ENCODE measurements around the gene ZCCHC3. TPM values are rescaled to one million over a fixed set of nuclear protein-coding genes. Genes with fewer than 3 reads are reported as not detected.
A peak's percentile ranks its signal among the peaks of the same experiment; 100 is the strongest.

Gene ZCCHC3
- polyA plus RNA-seq, 2 of the 4 experiments (the other 2 are of a cell fraction): 17.4 to 17.7 TPM

GRCh38 chr20:328027-328974, 30.9 kb downstream of the ZCCHC3 start:
- WGBS (ENCODE audit: missing lambda C conversion rate): 72% methylated on average over 30 of the region's 31 CpGs
- H3K4me1 ChIP-seq: peaks cover 38% of the 10 kb centered on the region
- ChIA-PET CTCF (interaction anchor here (1.3 to 6.9 kb wide), 7 partner anchors 7 to 104 kb away, joined by 3 to 111 read pairs (median 28); partner anchors contain the start of genes NRSN2 and ZCCHC3), POLR2A (interaction anchor here (0.6 to 3.3 kb wide), 2 partner anchors 19 to 1507 kb away, joined by 3 to 15 read pairs; partner anchors contain the start of gene NRSN2)
- peak overlapping the region; percentile 95 for H3K4me3 ChIP-seq
- H3K4me2 ChIP-seq: peak overlapping the region; percentile 74
- TF ChIP-seq POLR2A (IDR thresholded peaks at IDR 0.05; ENCODE audit: low read length) (0 out of 2 replicates have a peak, but pooled peaks have one; percentile 22), CBX2 (IDR thresholded peaks at IDR 0.05; ENCODE audit: borderline replicate concordance, low read depth) (no peak)
- DNase-seq (ENCODE audit: low read depth in 1 of 2, low spot score in 1 of 2) (no peak), FAIRE-seq (no peak), ATAC-seq (no peak)
- no peaks in the 10 kb centered on the region for H3K9me3 ChIP-seq
- H3K27ac ChIP-seq: peak overlapping the region; percentile 95 to 99; a peak in 5 of 6 replicates

GRCh38 chr20:328975-329695, 31.8 kb downstream of the ZCCHC3 start:
- ATAC-seq (no peak), DNase-seq (ENCODE audit: low read depth in 1 of 2, low spot score in 1 of 2) (no peak), FAIRE-seq (no peak)
- WGBS (ENCODE audit: missing lambda C conversion rate): 77% methylated on average over 7 of the region's 7 CpGs
- H3K4me3 ChIP-seq: no peak overlapping the region
- H3K4me2 ChIP-seq: peak overlapping the region; percentile 74
- TF ChIP-seq, protein P1, sequence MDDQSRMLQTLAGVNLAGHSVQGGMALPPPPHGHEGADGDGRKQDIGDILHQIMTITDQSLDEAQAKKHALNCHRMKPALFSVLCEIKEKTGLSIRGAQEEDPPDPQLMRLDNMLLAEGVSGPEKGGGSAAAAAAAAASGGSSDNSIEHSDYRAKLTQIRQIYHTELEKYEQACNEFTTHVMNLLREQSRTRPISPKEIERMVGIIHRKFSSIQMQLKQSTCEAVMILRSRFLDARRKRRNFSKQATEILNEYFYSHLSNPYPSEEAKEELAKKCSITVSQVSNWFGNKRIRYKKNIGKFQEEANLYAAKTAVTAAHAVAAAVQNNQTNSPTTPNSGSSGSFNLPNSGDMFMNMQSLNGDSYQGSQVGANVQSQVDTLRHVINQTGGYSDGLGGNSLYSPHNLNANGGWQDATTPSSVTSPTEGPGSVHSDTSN (IDR thresholded peaks at IDR 0.05): 0 out of 2 replicates have a peak, but pooled peaks have one; percentile 42
- no peak for TF ChIP-seq PHF8 (IDR thresholded peaks at IDR 0.05; ENCODE audit: borderline replicate concordance, low read depth)
- peak overlapping the region in 1 of 2 experiments; percentile 41; a peak in 3 of 6 replicates for H3K27ac ChIP-seq
- ChIA-PET CTCF (interaction anchor here (0.8 to 6.9 kb wide), 11 partner anchors 8 to 103 kb away, joined by 3 to 111 read pairs (median 26); partner anchors contain the start of genes NRSN2 and ZCCHC3), POLR2A (interaction anchor here (2.1 to 3.3 kb wide), 2 partner anchors 18 to 32 kb away, joined by 13 to 15 read pairs; partner anchors contain the start of genes NRSN2 and ZCCHC3)
- peaks cover 32% of the 10 kb centered on the region for H3K4me1 ChIP-seq
- H3K9me3 ChIP-seq: no peaks in the 10 kb centered on the region

GRCh38 chr20:329851-330232, 32.5 kb downstream of the ZCCHC3 start:
- ATAC-seq (no peak), FAIRE-seq (no peak), DNase-seq (ENCODE audit: low read depth in 1 of 2, low spot score in 1 of 2) (no peak)
- peaks cover 32% of the 10 kb centered on the region for H3K4me1 ChIP-seq
- CTCF ChIA-PET: interaction anchor here (0.7 to 6.9 kb wide), 29 partner anchors 9 to 231 kb away, joined by 3 to 111 read pairs (median 6); partner anchors contain the start of genes DEFB132, NRSN2 and ZCCHC3
- peak overlapping the region; percentile 74 for H3K4me2 ChIP-seq
- WGBS (ENCODE audit: missing lambda C conversion rate): 85% methylated on average over 4 of the region's 4 CpGs
- H3K4me3 ChIP-seq: no peak overlapping the region
- no peaks in the 10 kb centered on the region for H3K9me3 ChIP-seq
- H3K27ac ChIP-seq: peak overlapping the region in 1 of 2 experiments; percentile 41; a peak in 2 of 6 replicates
- TF ChIP-seq, protein P2, sequence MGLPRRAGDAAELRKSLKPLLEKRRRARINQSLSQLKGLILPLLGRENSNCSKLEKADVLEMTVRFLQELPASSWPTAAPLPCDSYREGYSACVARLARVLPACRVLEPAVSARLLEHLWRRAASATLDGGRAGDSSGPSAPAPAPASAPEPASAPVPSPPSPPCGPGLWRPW (IDR thresholded peaks at IDR 0.05): no peak
- TF ChIP-seq CBX2 (IDR thresholded peaks at IDR 0.05; ENCODE audit: borderline replicate concordance, low read depth) (no peak), EP300 (IDR thresholded peaks at IDR 0.05) (no peak)
- POLR2A ChIA-PET: interaction anchor here (2.1 to 3.3 kb wide), 2 partner anchors 17 to 32 kb away, joined by 13 to 15 read pairs; partner anchors contain the start of genes NRSN2 and ZCCHC3

DNA sequence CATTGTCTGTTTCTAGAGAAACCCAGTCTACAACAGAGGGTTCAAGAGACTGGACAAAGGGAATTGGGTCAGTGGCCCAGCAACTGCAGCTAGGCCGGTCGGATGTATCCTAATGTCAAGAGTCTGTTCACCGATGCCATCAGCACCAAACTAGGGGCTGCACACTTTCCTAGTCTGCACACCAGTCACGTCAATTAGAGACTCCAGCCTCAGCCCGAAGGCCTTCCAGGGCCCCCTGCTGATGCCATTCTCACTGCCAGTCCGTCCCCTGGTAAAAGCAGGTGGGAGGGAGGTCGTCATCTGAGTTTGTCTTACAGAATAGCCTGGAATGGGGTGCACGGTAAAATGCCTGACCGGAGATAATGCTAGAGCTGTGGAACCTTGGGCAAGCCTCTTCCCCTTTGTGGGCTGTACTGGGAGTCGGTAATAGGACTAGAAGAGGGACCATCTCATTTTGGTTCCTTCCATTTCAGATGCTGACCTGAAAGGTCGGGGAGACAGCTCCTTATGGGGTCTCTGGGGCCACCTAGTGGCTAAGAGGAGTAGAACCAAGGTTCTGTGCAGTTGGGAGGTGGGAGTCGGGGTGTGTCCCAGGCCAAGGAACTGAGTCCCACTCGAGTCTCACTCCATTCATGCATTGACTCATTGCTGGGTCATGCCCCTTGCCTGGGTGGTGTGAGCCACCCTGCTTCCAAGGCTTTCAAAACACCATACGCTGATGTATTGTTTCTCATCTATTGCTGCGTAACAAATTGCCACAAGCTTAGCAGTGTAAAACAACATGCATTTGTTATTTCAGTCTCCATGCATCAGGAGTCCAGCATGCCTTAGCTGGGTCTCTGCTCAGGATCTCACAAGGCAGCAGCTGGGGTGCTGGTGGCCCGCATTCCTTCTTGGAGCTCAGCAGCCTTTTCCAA, 33.1 kb downstream of the ZCCHC3 start:
- Histone ChIP-seq H3K4me2 (peak overlapping the region; percentile 74; the same call in 2 of the 3 replicates), H3K4me3 (no peak overlapping the region), H3K4me1 (peaks cover 32% of the 10 kb centered on the region), H3K9me3 (no peaks in the 10 kb centered on the region), H3K27ac (peak overlapping the region in 1 of 2 experiments; percentile 12; a peak in 1 of 6 replicates)
- CTCF ChIA-PET: interaction anchor here (0.6 to 6.9 kb wide), 54 partner anchors 9 to 408 kb away, joined by 3 to 111 read pairs (median 4); partner anchors contain the start of genes DEFB132, NRSN2 and ZCCHC3
- DNase-seq (ENCODE audit: low read depth in 1 of 2, low spot score in 1 of 2) (peak; percentile 79 to 88), FAIRE-seq (no peak), ATAC-seq (peak; percentile 25 to 63)
- POLR2A ChIA-PET: interaction anchor here (0.5 to 3.3 kb wide), 6 partner anchors 10 to 213 kb away, joined by 3 to 15 read pairs (median 4); partner anchors contain the start of genes CSNK2A1, NRSN2, TRIB3 and ZCCHC3
- WGBS (ENCODE audit: missing lambda C conversion rate): 51% methylated on average over 16 of the region's 16 CpGs
- TF ChIP-seq TFCP2L1 (CRISPR knock-in tag; IDR thresholded peaks at IDR 0.05) (no peak), TP53 (CRISPR knock-in tag; IDR thresholded peaks at IDR 0.05) (0 out of 2 replicates have a peak, but pooled peaks have one; percentile 22), RCOR1 (IDR thresholded peaks at IDR 0.05; ENCODE audit: low read depth, low read length) (no peak), SMC3 (IDR thresholded peaks at IDR 0.05) (peak; percentile 67), EHF (CRISPR knock-in tag; IDR thresholded peaks at IDR 0.05) (no peak), ZC3H11A (IDR thresholded peaks at IDR 0.05) (no peak), CTCF (IDR thresholded peaks at IDR 0.05) (peak; percentile 86), JUN (IDR thresholded peaks at IDR 0.05) (peak in 1 of 2 experiments; percentile 53; a peak in 1 of 5 replicates), POLR2AphosphoS2 (conservative IDR thresholded peaks at IDR 0.05; ENCODE audit: low read length) (peak; percentile 56; the same call in 1 of the 2 replicates)
- TF ChIP-seq, protein P3, sequence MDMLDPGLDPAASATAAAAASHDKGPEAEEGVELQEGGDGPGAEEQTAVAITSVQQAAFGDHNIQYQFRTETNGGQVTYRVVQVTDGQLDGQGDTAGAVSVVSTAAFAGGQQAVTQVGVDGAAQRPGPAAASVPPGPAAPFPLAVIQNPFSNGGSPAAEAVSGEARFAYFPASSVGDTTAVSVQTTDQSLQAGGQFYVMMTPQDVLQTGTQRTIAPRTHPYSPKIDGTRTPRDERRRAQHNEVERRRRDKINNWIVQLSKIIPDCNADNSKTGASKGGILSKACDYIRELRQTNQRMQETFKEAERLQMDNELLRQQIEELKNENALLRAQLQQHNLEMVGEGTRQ (IDR thresholded peaks at IDR 0.05): no peak
- TF ChIP-seq, protein P4, sequence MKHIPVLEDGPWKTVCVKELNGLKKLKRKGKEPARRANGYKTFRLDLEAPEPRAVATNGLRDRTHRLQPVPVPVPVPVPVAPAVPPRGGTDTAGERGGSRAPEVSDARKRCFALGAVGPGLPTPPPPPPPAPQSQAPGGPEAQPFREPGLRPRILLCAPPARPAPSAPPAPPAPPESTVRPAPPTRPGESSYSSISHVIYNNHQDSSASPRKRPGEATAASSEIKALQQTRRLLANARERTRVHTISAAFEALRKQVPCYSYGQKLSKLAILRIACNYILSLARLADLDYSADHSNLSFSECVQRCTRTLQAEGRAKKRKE (CRISPR knock-in tag; IDR thresholded peaks at IDR 0.05; ENCODE audit: low read depth): no peak
